Psoas muscle (tissue), 8 donors: Measurements from ENCODE around the gene DDX43. TPM values are rescaled to one million over a fixed set of nuclear protein-coding genes. Genes with fewer than 3 reads are reported as not detected.
"Not testable (repeated sequence)": the region's sequence is repeated elsewhere in the genome, so short reads cannot be mapped to it uniquely, and the experiment has no call there.

ENCODE experiments used
- ATAC-seq, 4 donors: fragments of 200-7000 bp; cut with Tn5 transposase; one replicate each; pipeline ENCODE4 v1.9.1; 2020; ENCODE audit warnings: moderate library complexity in 3 of 4, mild to moderate bottlenecking in 2 of 4
- DNase-seq, 2 donors: peaks; one replicate each; pipeline ENCODE4 v3.0.0-alpha.2; 2020
- H3K27ac ChIP-seq: fragments of 200-600 bp; one replicate; pipeline ENCODE4 v1.8.0; 2022
- H3K27me3 ChIP-seq, 3 donors: fragments of 200-600 bp in 1 of 3; one replicate each; pipeline versions ENCODE4 v1.6.1 to v1.8.0; 2013 to 2022; ENCODE audit warnings: low read length in 2 of 3, mild to moderate bottlenecking in 2 of 3, moderate library complexity in 1 of 3; ENCODE audit not compliant: insufficient read depth in 3 of 3
- H3K36me3 ChIP-seq, 2 donors: fragments of 200-600 bp in 1 of 2; one replicate each; pipeline versions ENCODE4 v1.6.1 to v1.8.0; 2013 to 2022; ENCODE audit warnings: low read depth in 1 of 2, mild to moderate bottlenecking in 1 of 2, moderate library complexity in 1 of 2; ENCODE audit not compliant: insufficient read depth in 1 of 2
- H3K4me1 ChIP-seq: fragments of 200-600 bp; one replicate; pipeline ENCODE4 v1.8.0; 2022
- H3K4me3 ChIP-seq: fragments of 200-600 bp; one replicate; pipeline ENCODE4 v1.8.0; 2022; ENCODE audit warnings: mild to moderate bottlenecking
- H3K9me3 ChIP-seq: fragments of 200-600 bp; one replicate; pipeline ENCODE4 v1.8.0; 2022
- WGBS, 3 donors: extraction: QIAGEN DNeasy Blood & Tissue Kit; methylation state at CpG; one replicate each; pipeline versions ENCODE4 v1.1.6 to v1.1.7; 2013; 5-methylcytosine and 5-hydroxymethylcytosine counted together
- intact Hi-C, 2 donors: fragments of 100-400 bp; cut with DNase I; formaldehyde crosslinking; loops; one replicate each; pipeline versions ENCODE4 v1.11.0 to v1.14.2; 2022
- polyA plus RNA-seq, 3 donors: library from polyadenylated mRNA; stranded (reverse); fragments of 200-250 nt; gene quantifications; one replicate each; pipeline ENCODE4 v1.2.3, GENCODE V29; 2013
- total RNA-seq, 4 donors: library from RNA; stranded (reverse); fragmentation: NEBNext Ultra II Directional in 2 of 4; extraction: Animal tissue kit (Norgen Biotek cat#: 25700) in 2 of 4; gene quantifications; one replicate each; pipeline versions ENCODE4 v1.2.1 to v1.2.4, GENCODE V29; 2021 to 2023
- TF ChIP-seq, protein P1 (sequence below): fragments of 200-600 bp; IDR thresholded peaks from one replicate; pipeline ENCODE4 v1.8.0; 2022; ENCODE audit warnings: antibody characterized with exemption
- donor health status: healthy with polysubstance abuse.
- donor health status: DM: no; HTN: no; CAD: no; lungs with moderate emphysema.
- donor health status: Bipolar disorder and iron deficiency.
- donor health status: healthy.
- donor health status: DM: yes; HTN: yes; CAD: no.
- donor health status: DM: no; HTN: no; CAD: no.
- donor health status: DM: no; HTN: no; CAD: no.
- donor health status: DM: yes; HTN: yes; CAD: no.

DDX43 gene
- total and polyA plus RNA-seq, 7 donors: 0.10 to 0.27 (median 0.12) TPM; not detected in 2

DNA sequence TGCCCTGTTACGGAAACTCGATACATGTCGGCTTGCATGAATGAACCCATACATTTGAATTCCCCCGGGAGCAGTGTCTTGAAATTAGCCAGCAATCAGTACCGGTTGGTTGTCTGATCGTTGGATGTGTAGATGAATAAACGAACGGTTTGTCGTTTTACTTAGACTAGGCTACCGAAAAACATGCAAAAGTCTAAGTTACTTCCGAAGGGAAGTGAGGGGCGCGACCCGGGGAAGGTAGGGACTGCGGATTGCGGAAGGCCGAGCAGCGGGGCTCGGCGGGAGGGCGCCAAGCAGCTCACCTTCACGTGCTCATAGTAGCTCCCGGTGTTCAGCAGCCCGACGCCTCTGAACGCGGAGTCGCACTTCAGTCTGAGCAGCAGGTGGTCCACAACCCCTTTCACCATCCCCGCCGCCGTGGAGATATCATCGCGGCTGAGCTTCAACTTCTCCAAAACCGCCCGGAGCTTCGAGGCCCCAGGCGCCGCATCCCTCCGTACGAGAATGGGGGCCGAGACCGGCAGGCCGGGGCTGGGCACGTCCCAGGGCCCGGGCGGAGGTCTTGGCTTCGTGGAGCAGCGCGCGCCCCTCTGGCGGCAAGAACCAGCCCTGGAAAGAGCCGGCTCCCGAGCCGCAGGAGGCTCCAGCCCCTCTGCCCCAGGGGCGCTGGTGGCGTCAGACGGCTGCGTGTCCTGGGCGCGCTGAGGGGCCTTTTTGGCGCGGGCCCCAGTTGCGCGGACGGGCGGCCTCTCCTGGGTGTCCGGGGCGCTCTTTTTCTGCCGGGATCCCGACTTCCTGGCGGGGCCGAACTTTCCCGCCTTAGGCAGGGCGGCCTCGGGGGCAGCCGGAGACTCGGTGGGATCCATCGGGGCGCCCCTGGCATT, 56.8 kb downstream of the DDX43 start:
- TF ChIP-seq, protein P1, sequence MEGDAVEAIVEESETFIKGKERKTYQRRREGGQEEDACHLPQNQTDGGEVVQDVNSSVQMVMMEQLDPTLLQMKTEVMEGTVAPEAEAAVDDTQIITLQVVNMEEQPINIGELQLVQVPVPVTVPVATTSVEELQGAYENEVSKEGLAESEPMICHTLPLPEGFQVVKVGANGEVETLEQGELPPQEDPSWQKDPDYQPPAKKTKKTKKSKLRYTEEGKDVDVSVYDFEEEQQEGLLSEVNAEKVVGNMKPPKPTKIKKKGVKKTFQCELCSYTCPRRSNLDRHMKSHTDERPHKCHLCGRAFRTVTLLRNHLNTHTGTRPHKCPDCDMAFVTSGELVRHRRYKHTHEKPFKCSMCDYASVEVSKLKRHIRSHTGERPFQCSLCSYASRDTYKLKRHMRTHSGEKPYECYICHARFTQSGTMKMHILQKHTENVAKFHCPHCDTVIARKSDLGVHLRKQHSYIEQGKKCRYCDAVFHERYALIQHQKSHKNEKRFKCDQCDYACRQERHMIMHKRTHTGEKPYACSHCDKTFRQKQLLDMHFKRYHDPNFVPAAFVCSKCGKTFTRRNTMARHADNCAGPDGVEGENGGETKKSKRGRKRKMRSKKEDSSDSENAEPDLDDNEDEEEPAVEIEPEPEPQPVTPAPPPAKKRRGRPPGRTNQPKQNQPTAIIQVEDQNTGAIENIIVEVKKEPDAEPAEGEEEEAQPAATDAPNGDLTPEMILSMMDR: no peak

DNA sequence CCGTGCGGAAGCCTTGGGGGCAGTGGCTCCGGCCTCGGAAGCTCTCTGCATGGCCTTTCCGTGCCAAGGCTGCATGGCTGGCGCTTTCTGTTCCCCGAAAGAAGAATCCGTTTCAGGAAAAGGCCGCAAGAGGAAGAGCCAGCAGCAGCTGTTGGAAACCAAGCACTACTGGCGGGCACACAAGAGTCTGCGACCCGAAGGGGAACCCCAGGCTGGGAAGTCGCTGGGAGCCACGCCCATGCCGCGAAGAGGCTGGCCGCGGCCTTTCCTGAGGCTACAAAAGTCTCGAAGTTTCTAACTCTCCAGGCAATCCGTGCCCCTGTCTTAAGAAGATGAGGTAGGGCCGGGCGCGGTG, 57.5 kb downstream of the DDX43 start, which contains the start of gene CGAS:
TSS of gene CGAS (minus strand) at position 191 of the 355 bp plus-strand sequence. CDS start at position 75, 116 bp downstream.
- Histone ChIP-seq H3K36me3 (peaks cover 0 to 6% of the 10 kb centered on the region in 2 donors), H3K27me3 (peaks cover 0 to 43% (median 2%) of the 10 kb centered on the region in 3 donors), H3K9me3 (no peaks in the 10 kb centered on the region), H3K27ac (peak within 1 kb of the TSS; percentile 70), H3K4me1 (peaks cover 7% of the 10 kb centered on the region), H3K4me3 (peak within 1 kb of the TSS; percentile 78)
- intact Hi-C loops: no loop called here
- TF ChIP-seq, protein P1: no peak
- ATAC-seq: peak; percentile 78 to 83 (median 80)
- WGBS, 3 donors: 3 to 9% (median 5%) methylated on average over 23 of the region's 23 CpGs
- DNase-seq: peak; percentile 78 to 83

More for the DNA sequence above, 56.8 kb downstream of the DDX43 start:
- H3K27me3 ChIP-seq: peaks cover 0 to 43% (median 2%) of the 10 kb centered on the region in 3 donors
- H3K27ac ChIP-seq: peak overlapping the region; percentile 70
- intact Hi-C loops: no loop called here
- H3K4me3 ChIP-seq: peak overlapping the region; percentile 78
- no peaks in the 10 kb centered on the region for H3K9me3 ChIP-seq
- 0 to 1% (median 0%) methylated on average over 70 to 79 of the region's 79 CpGs for whole genome bisulfite sequencing, 3 donors
- ATAC-seq: peak; percentile 41 to 69 (median 54)
- H3K4me1 ChIP-seq: peaks cover 7% of the 10 kb centered on the region
- DNase-seq: peak; percentile 51 to 59
- H3K36me3 ChIP-seq: peaks cover 0 to 6% of the 10 kb centered on the region in 2 donors

DNA sequence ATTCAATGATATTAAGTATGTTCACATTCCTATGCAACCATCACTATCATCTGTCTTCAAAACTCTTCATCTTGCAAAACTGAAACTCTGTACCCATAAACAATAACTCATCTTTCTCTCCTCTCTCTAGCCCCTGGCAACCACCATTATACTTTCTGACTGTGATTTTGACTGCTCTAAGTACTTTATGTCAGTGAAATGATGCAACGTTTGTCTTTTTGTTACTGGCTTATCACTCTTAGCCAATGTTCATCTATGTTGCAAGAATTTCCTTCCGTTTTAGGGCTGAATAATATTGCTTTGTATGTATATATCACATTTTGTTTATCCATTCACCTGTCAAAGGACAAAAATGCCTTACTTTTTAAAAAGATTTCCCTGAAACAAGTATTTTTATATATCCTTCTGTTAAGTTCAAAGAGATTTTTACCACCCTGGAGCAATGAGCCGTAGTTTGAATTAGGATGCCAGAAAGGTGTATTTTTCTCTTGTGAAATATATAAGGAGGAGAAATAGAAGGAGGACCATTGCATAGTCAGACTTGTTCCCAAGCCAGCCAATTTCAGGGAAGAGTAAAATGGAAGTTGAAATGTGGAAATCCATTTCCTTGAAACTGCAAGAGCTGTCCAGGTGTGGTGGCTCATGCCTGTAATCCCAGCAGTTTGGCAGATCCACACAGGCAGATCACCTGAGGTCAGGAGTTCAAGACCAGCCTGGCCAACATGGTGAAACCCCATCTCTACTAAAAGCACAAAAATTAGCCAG, 61.4 kb downstream of the DDX43 start:
- Histone ChIP-seq H3K27me3 (peaks cover 0 to 13% (median 2%) of the 10 kb centered on the region in 3 donors), H3K4me1 (peaks cover 7% of the 10 kb centered on the region), H3K9me3 (no peaks in the 10 kb centered on the region), H3K27ac (no peak overlapping the region), H3K36me3 (no peaks in the 10 kb centered on the region), H3K4me3 (no peak overlapping the region)
- TF ChIP-seq, protein P1: no peak
- ATAC-seq (no peak), DNase-seq (no peak)
- 75 to 84% (median 78%) methylated on average over 3 of the region's 3 CpGs for WGBS, 3 donors
- intact Hi-C loops: no loop called here

DNA sequence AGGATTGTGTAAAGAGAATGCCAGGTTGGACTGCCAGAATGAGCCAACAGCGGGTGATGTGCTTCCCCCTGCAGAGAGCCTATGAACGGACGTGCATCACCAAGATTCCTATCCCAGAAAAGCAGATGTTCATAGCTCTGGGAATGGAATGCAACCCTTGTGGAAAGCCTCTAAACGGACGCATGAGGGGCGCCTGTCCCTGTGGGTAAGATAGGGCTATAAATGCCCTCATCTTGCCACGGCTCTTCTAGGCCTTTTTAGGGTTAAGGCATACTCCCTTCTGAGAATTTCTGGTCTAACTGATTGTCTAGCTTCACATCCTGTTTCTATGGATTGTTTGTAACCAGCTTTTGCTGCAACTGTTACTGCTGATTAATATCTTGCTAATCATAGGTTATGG, 64.8 kb downstream of the DDX43 start:
- H3K27ac ChIP-seq, DNase-seq, ATAC-seq, H3K36me3 ChIP-seq, H3K9me3 ChIP-seq, intact Hi-C loops, H3K27me3 ChIP-seq, H3K4me3 ChIP-seq: not testable (repeated sequence)
- 68 to 73% (median 71%) methylated on average over 7 of the region's 7 CpGs for WGBS, 3 donors
- H3K4me1 ChIP-seq: peaks cover 10% of the 10 kb centered on the region

- H3K27ac ChIP-seq: no peak overlapping the region
- peaks cover 10% of the 10 kb centered on the region for H3K4me1 ChIP-seq
- intact Hi-C loops: no loop called here
- H3K27me3 ChIP-seq: no peaks in the 10 kb centered on the region
- H3K36me3 ChIP-seq: peaks cover 0 to 9% of the 10 kb centered on the region in 2 donors
- no peak for ATAC-seq
- H3K4me3 ChIP-seq: no peak overlapping the region
- TF ChIP-seq, protein P1: no peak
- no peak for DNase-seq
- 60 to 70% (median 69%) methylated on average over 5 of the region's 5 CpGs for WGBS, 3 donors
- H3K9me3 ChIP-seq: no peaks in the 10 kb centered on the region
Measured at GRCh38 chr6:73460056-73460455, 65.4 kb downstream of the DDX43 start.
